Measurements from ENCODE around the gene TRIP13. TPM values are rescaled to one million over a fixed set of nuclear protein-coding genes. Genes with fewer than 3 reads are reported as not detected.

TRIP13 gene
- total and polyA plus RNA-seq, 9 of the 15 experiments (the other 6 are each of a cell fraction or from before 2014, with no cell fraction given), result 24.1 to 116 (median 53.2) TPM

GRCh38 chr5:861442-862366 lies 31.0 kb upstream of the TRIP13 start:
- POLR2A ChIA-PET, result interaction anchor here (0.6 to 1.2 kb wide), 5 partner anchors 7 to 179 kb away, joined by 3 to 8 read pairs (median 4); no protein-coding TSS in a partner anchor
- CTCF ChIA-PET (ENCODE audit: low intra/inter-chr PET ratio), result no interaction called here
- TF ChIP-seq GATA2 (CRISPR knock-in tag; IDR thresholded peaks at IDR 0.05) (no peak), CUX1 (CRISPR knock-in tag; IDR thresholded peaks at IDR 0.05) (no peak), PCBP2 (IDR thresholded peaks at IDR 0.05; ENCODE audit: low read depth, low read length, poor library complexity, severe bottlenecking) (no peak), ZKSCAN3 (CRISPR knock-in tag; IDR thresholded peaks at IDR 0.05) (no peak), FOXM1 (IDR thresholded peaks at IDR 0.05; ENCODE audit: low read depth) (no peak), FOXM1 (CRISPR knock-in tag; IDR thresholded peaks at IDR 0.05; ENCODE audit: low read depth) (no peak), NFIX (CRISPR knock-in tag; IDR thresholded peaks at IDR 0.05; ENCODE audit: low read depth) (no peak), ZSCAN29 (IDR thresholded peaks at IDR 0.05) (no peak), ZKSCAN1 (IDR thresholded peaks at IDR 0.05; ENCODE audit: low read depth, low read length) (no peak), CREBBP (IDR thresholded peaks at IDR 0.05; ENCODE audit: low read depth, low read length) (no peak), SREBF2 (CRISPR knock-in tag; IDR thresholded peaks at IDR 0.05) (no peak), THAP7 (CRISPR knock-in tag; IDR thresholded peaks at IDR 0.05) (no peak), FOXP1 (CRISPR knock-in tag; IDR thresholded peaks at IDR 0.05) (no peak), POLR2AphosphoS2 (IDR thresholded peaks at IDR 0.05; ENCODE audit: low read length) (0 out of 2 replicates have a peak, but pooled peaks have one; percentile 13), TAF9B (IDR thresholded peaks at IDR 0.05; ENCODE audit: partially characterized antibody) (no peak), BRCA1 (IDR thresholded peaks at IDR 0.05) (no peak), BRCA1 (CRISPR knock-in tag; IDR thresholded peaks at IDR 0.05) (no peak), GABPB2 (CRISPR knock-in tag; conservative IDR thresholded peaks at IDR 0.05) (no peak)

More at GRCh38 chr5:861442-862366, 31.0 kb upstream of the TRIP13 start:
- peak in 1 of 4 experiments; percentile 28 for DNase-seq (ENCODE audit: extremely low read depth in 1 of 4, low spot score in 3 of 4)
- WGBS (ENCODE audit: insufficient coverage, low coverage, missing lambda C conversion rate), result 80% methylated on average over 21 of the region's 22 CpGs
- peak overlapping the region in 1 of 2 experiments; percentile 64; a peak in 1 of 4 replicates for H3K9ac ChIP-seq (ENCODE audit: insufficient read depth in 1 of 2, low read depth in 2 of 2, low read length in 2 of 2)
- peaks cover 0 to 39% of the 10 kb centered on the region in 2 experiments; a peak in 2 of 5 replicates for H3K4me1 ChIP-seq (replicated peaks in 1 of 2; ENCODE audit: control insufficient read depth in 2 of 2, insufficient read depth in 2 of 2, low read length in 2 of 2)
- no peak overlapping the region for H3K4me2 ChIP-seq (ENCODE audit: insufficient read depth, low read length)
- in situ Hi-C loops (cut with MboI) (no loop called here), intact Hi-C loops (cut with micrococcal nuclease) (no loop called here)
- H3K36me3 ChIP-seq (ENCODE audit: control insufficient read depth, insufficient read depth, low read length), result peaks cover 45% of the 10 kb centered on the region; the same call in 2 of the 3 replicates
- BruUV-seq (replicated peaks), result no TSS peak
- no peaks in the 10 kb centered on the region for H3K9me1 ChIP-seq (ENCODE audit: control insufficient read depth, insufficient read depth, low read length)
- no peak for FAIRE-seq
- no peaks in the 10 kb centered on the region for H3K79me2 ChIP-seq (ENCODE audit: control insufficient read depth, insufficient read depth, low read length)
- no peak overlapping the region for H3K4me3 ChIP-seq
- peaks cover 19% of the 10 kb centered on the region for H4K20me1 ChIP-seq (replicated peaks; ENCODE audit: control insufficient read depth, insufficient read depth, low read length)
- no peaks in the 10 kb centered on the region for H3K27me3 ChIP-seq (ENCODE audit: control insufficient read depth in 2 of 2, insufficient read depth in 2 of 2, low read length in 2 of 2)
- no peak overlapping the region for H2AFZ ChIP-seq (ENCODE audit: low read depth, low read length)
- peak; percentile 5 for ATAC-seq
- H3K27ac ChIP-seq (ENCODE audit: extremely low read depth, low read depth, low read length), result no peak overlapping the region
- no peaks in the 10 kb centered on the region for H3K9me3 ChIP-seq (replicated peaks; ENCODE audit: control insufficient read depth, insufficient read depth, low read depth, low read length)

Measured in K562 (cell line).